SU-DHL-6 (cell line): ENCODE results near the gene PTPRK.

Source experiments
- EZH2phosphoT487 ChIP-seq: fragments of 200-600 bp; sonication (generic), shearing (Covaris generic); conservative IDR thresholded peaks from 2 replicates; pipeline ENCODE4 v1.6.1; 2018; ENCODE audit warnings: mild to moderate bottlenecking, antibody characterized with exemption, low read length, moderate library complexity, mixed read lengths
- TF ChIP-seq, protein P1 (sequence below): fragments of 200-600 bp; sonication (generic); IDR thresholded peaks from one replicate; pipeline ENCODE4 v1.5.1; 2017; ENCODE audit warnings: antibody characterized with exemption, mild to moderate bottlenecking, low read length, moderate library complexity; ENCODE audit not compliant: insufficient read depth, poor library complexity, severe bottlenecking

GRCh38 chr6:127976111-127976510 lies 544.3 kb downstream of the PTPRK start:
- TF ChIP-seq, protein P1, sequence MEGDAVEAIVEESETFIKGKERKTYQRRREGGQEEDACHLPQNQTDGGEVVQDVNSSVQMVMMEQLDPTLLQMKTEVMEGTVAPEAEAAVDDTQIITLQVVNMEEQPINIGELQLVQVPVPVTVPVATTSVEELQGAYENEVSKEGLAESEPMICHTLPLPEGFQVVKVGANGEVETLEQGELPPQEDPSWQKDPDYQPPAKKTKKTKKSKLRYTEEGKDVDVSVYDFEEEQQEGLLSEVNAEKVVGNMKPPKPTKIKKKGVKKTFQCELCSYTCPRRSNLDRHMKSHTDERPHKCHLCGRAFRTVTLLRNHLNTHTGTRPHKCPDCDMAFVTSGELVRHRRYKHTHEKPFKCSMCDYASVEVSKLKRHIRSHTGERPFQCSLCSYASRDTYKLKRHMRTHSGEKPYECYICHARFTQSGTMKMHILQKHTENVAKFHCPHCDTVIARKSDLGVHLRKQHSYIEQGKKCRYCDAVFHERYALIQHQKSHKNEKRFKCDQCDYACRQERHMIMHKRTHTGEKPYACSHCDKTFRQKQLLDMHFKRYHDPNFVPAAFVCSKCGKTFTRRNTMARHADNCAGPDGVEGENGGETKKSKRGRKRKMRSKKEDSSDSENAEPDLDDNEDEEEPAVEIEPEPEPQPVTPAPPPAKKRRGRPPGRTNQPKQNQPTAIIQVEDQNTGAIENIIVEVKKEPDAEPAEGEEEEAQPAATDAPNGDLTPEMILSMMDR, result no peak
- TF ChIP-seq EZH2phosphoT487, result no peak
